Stomach (tissue), 9 donors: ENCODE measurements around the gene MAPK14. TPM values are rescaled to one million over a fixed set of nuclear protein-coding genes. Genes with fewer than 3 reads are reported as not detected.

ENCODE experiments used
- DNase-seq, 2 donors: peaks; one replicate each; pipeline versions ENCODE4 v3.0.0 to v3.0.0-alpha.2; 2013 to 2019
- H3K27ac ChIP-seq, 5 donors: fragments of 200-600 bp in 4 of 5; sonication (generic) in 4 of 5; one replicate each; pipeline ENCODE4 v1.5.1; 2013 to 2019; ENCODE audit warnings: mild to moderate bottlenecking in 1 of 5, moderate library complexity in 1 of 5
- H3K27me3 ChIP-seq, 3 donors: fragments of 200-600 bp; sonication (generic); one replicate each; pipeline ENCODE4 v1.5.1; 2017 to 2019; ENCODE audit warnings: mixed run types in 1 of 3
- H3K36me3 ChIP-seq, 4 donors: fragments of 200-600 bp; sonication (generic); 1 replicate in 3 of 4; 2 replicates in 1 of 4; pipeline ENCODE4 v1.5.1; 2016 to 2019
- H3K4me1 ChIP-seq, 4 donors: fragments of 200-600 bp; sonication (generic); one replicate each; pipeline ENCODE4 v1.5.1; 2016 to 2019
- H3K4me3 ChIP-seq, 4 donors: fragments of 200-600 bp; sonication (generic) in 3 of 4; one replicate each; pipeline ENCODE4 v1.5.1; 2016 to 2019; ENCODE audit warnings: mild to moderate bottlenecking in 1 of 4
- H3K9me3 ChIP-seq, 4 donors: fragments of 200-600 bp; sonication (generic); one replicate each; pipeline ENCODE4 v1.5.1; 2016 to 2019
- CTCF ChIP-seq, 7 experiments: fragments of 450-650 bp in 4 of 7; fragments of 200-600 bp in 3 of 7; sonication (generic) in 3 of 7; IDR thresholded peaks; one replicate each; pipeline ENCODE4 v1.5.1; 2016 to 2019; ENCODE audit warnings: antibody characterized with exemption in 7 of 7, control low read depth in 2 of 7, mild to moderate bottlenecking in 1 of 7
- EP300 ChIP-seq: sonication (generic); formaldehyde crosslinking; IDR thresholded peaks from one replicate; pipeline ENCODE4 v1.6.1; 2017; ENCODE audit warnings: antibody characterized with exemption
- POLR2A ChIP-seq, 4 donors: fragments of 450-650 bp; IDR thresholded peaks; one replicate each; pipeline ENCODE4 v1.6.1; 2016; ENCODE audit warnings: antibody characterized with exemption in 4 of 4, control low read depth in 2 of 4, mild to moderate bottlenecking in 1 of 4, moderate library complexity in 1 of 4
- POLR2AphosphoS5 ChIP-seq, 3 donors: sonication (generic); formaldehyde crosslinking; IDR thresholded peaks; one replicate each; pipeline ENCODE4 v1.6.1; 2016; ENCODE audit warnings: antibody characterized with exemption in 3 of 3
- WGBS, 5 donors: extraction: QIAGEN DNeasy Blood & Tissue Kit in 3 of 5; methylation state at CpG; one replicate each; pipeline versions ENCODE4 v1.1.5 to v1.1.7; 2013 to 2018; 5-methylcytosine and 5-hydroxymethylcytosine counted together
- intact Hi-C: fragments of 100-400 bp; cut with DNase I; formaldehyde crosslinking; loops from one replicate; pipeline ENCODE4 v1.15.1; 2023; ENCODE audit warnings: low total_unique reads
- polyA plus RNA-seq, 3 donors: library from polyadenylated mRNA; stranded (reverse); fragments of 200-250 nt; gene quantifications; one replicate each; pipeline ENCODE4 v1.2.3, GENCODE V29; 2013
- total RNA-seq, 5 donors: library from RNA; depleted of rRNA; stranded (reverse); fragments of >200 nt; gene quantifications; one replicate each; pipeline versions ENCODE4 v1.1.0 to v1.2.3, GENCODE V29; 2014 to 2016
- donor health status: healthy with polysubstance abuse.
- donor health status: Bipolar disorder and iron deficiency.
- donor health status: healthy.

MAPK14 gene
- total and polyA plus RNA-seq, 8 donors = 12.3 to 297 (median 35.9) TPM

GRCh38 chr6:36117658-36118549, 90.3 kb downstream of the MAPK14 start:
- WGBS, 5 donors = 54 to 73% (median 64%) methylated on average over 8 of the region's 8 CpGs
- Histone ChIP-seq H3K27me3 (no peaks in the 10 kb centered on the region), H3K36me3 (peaks cover 0 to 12% (median 9%) of the 10 kb centered on the region in 4 donors), H3K9me3 (no peaks in the 10 kb centered on the region), H3K27ac (peak overlapping the region in 4 of 5 donors; percentile 9 to 59 (median 32)), H3K4me3 (no peak overlapping the region), H3K4me1 (peaks cover 11 to 90% (median 43%) of the 10 kb centered on the region in 4 donors)
- intact Hi-C loops = no loop called here
- DNase-seq = no peak
- TF ChIP-seq POLR2AphosphoS5 (IDR thresholded peaks at IDR 0.05) (no peak), EP300 (no peak), POLR2A (IDR thresholded peaks at IDR 0.05) (no peak), CTCF (IDR thresholded peaks at IDR 0.05) (no peak)

GRCh38 chr6:36118550-36119107, 91.0 kb downstream of the MAPK14 start:
- Histone ChIP-seq H3K4me3 (no peak overlapping the region), H3K9me3 (no peaks in the 10 kb centered on the region), H3K27me3 (no peaks in the 10 kb centered on the region), H3K27ac (peak overlapping the region in 4 of 5 donors; percentile 9 to 59 (median 32)), H3K36me3 (peaks cover 0 to 12% (median 8%) of the 10 kb centered on the region in 4 donors), H3K4me1 (peaks cover 15 to 90% (median 46%) of the 10 kb centered on the region in 4 donors)
- peak in 2 of 3 donors; percentile 46 to 50 for TF ChIP-seq POLR2AphosphoS5 (IDR thresholded peaks at IDR 0.05)
- TF ChIP-seq EP300 = no peak
- no peak for TF ChIP-seq CTCF (IDR thresholded peaks at IDR 0.05)
- no peak for TF ChIP-seq POLR2A (IDR thresholded peaks at IDR 0.05)
- intact Hi-C loops = no loop called here
- peak; percentile 62 to 91 for DNase-seq
- WGBS, 5 donors = 21 to 46% (median 31%) methylated on average over 4 of the region's 4 CpGs

GRCh38 chr6:36119209-36119608, 91.6 kb downstream of the MAPK14 start:
- TF ChIP-seq EP300 = no peak
- no peak for TF ChIP-seq CTCF (IDR thresholded peaks at IDR 0.05)
- no peak for TF ChIP-seq POLR2A (IDR thresholded peaks at IDR 0.05)
- TF ChIP-seq POLR2AphosphoS5 (IDR thresholded peaks at IDR 0.05) = no peak
- Histone ChIP-seq H3K4me1 (peaks cover 20 to 90% (median 50%) of the 10 kb centered on the region in 4 donors), H3K36me3 (peaks cover 0 to 12% (median 6%) of the 10 kb centered on the region in 4 donors), H3K27me3 (no peaks in the 10 kb centered on the region), H3K9me3 (no peaks in the 10 kb centered on the region), H3K4me3 (no peak overlapping the region), H3K27ac (peak overlapping the region in 3 of 5 donors; percentile 42 to 59 (median 52))
- WGBS, 5 donors = 63 to 75% (median 69%) methylated on average over 4 of the region's 4 CpGs
- DNase-seq = no peak
- intact Hi-C loops = no loop called here

GRCh38 chr6:36120018-36120417, 92.4 kb downstream of the MAPK14 start:
- WGBS, 5 donors = 76 to 87% (median 83%) methylated on average over 6 of the region's 6 CpGs
- no peaks in the 10 kb centered on the region for H3K9me3 ChIP-seq
- H3K4me1 ChIP-seq = peaks cover 22 to 84% (median 49%) of the 10 kb centered on the region in 4 donors
- H3K4me3 ChIP-seq = no peak overlapping the region
- intact Hi-C loops = no loop called here
- DNase-seq = no peak
- H3K27ac ChIP-seq = peak overlapping the region in 3 of 5 donors; percentile 48 to 78 (median 76)
- TF ChIP-seq EP300 (no peak), POLR2AphosphoS5 (IDR thresholded peaks at IDR 0.05) (no peak), POLR2A (IDR thresholded peaks at IDR 0.05) (no peak), CTCF (IDR thresholded peaks at IDR 0.05) (no peak)
- H3K36me3 ChIP-seq = peaks cover 0 to 12% (median 6%) of the 10 kb centered on the region in 4 donors
- H3K27me3 ChIP-seq = no peaks in the 10 kb centered on the region
